GM12878 (cell line): Measurements from ENCODE around the gene EBP.

ENCODE experiments used
- EP300 ChIP-seq, 2 experiments: fragments of 150-350 bp in 1 of 2; IDR thresholded peaks; 2 replicates each; pipeline ENCODE4 v1.6.1; 2011 to 2012; ENCODE audit warnings: low read depth in 2 of 2, low read length in 2 of 2, borderline replicate concordance in 1 of 2, improper control_type of control experiment in 1 of 2, inconsistent platforms in 1 of 2; ENCODE audit not compliant: control insufficient read depth in 1 of 2
- FOS ChIP-seq: IDR thresholded peaks from 3 replicates; pipeline ENCODE4 v1.6.1; 2011; ENCODE audit warnings: borderline replicate concordance; ENCODE audit not compliant: insufficient read length; ENCODE audit errors: extremely low read depth
- FOXK2 ChIP-seq: fragments of 450-650 bp; IDR thresholded peaks from 2 replicates; pipeline ENCODE4 v1.6.1; 2017; ENCODE audit warnings: mild to moderate bottlenecking, moderate library complexity
- NFIC ChIP-seq: IDR thresholded peaks from 2 replicates; pipeline ENCODE4 v1.6.1; 2012; ENCODE audit warnings: low read depth, mild to moderate bottlenecking, inconsistent platforms, low read length, moderate library complexity
- RUNX3 ChIP-seq: IDR thresholded peaks from 2 replicates; pipeline ENCODE4 v1.6.1; 2012; ENCODE audit warnings: low read length, inconsistent platforms
- ZNF24 ChIP-seq: fragments of 450-650 bp; IDR thresholded peaks from 2 replicates; pipeline ENCODE4 v1.6.1; 2017; ENCODE audit warnings: antibody characterized with exemption, mild to moderate bottlenecking
- ZZZ3 ChIP-seq: IDR thresholded peaks from 2 replicates; pipeline ENCODE4 v1.6.1; 2011; ENCODE audit warnings: low read depth; ENCODE audit not compliant: control insufficient read depth, insufficient read length

- no peak for TF ChIP-seq RUNX3
- no peak for TF ChIP-seq FOS
- no peak for TF ChIP-seq ZNF24
- no peak for TF ChIP-seq FOXK2
- no peak for TF ChIP-seq EP300 (IDR thresholded peaks at IDR 0.05; ENCODE audit: borderline replicate concordance in 1 of 2, control insufficient read depth in 1 of 2, low read depth in 2 of 2, low read length in 2 of 2)
- no peak for TF ChIP-seq NFIC
- TF ChIP-seq ZZZ3: no peak
These were observed 17.2 kb downstream of the EBP start for GRCh38 chrX:48538641-48539344.
